HEK293 (cell line): Measurements from ENCODE around the gene IGFBP5.

Source experiments
- CTCF ChIA-PET: fragments of 350-600 bp; formaldehyde crosslinking; extraction: SDS; loops from one replicate; lab custom pipeline; 2021; ENCODE audit warnings: antibody characterized with exemption; lab: Yijun Ruan, JAX
- POLR2A ChIA-PET: fragments of 300-600 bp; formaldehyde crosslinking; extraction: SDS; loops from one replicate; lab custom pipeline; 2020; ENCODE audit warnings: antibody characterized with exemption, inconsistent platforms; lab: Yijun Ruan, JAX
- H3K27ac ChIP-seq: fragments of 200-500 bp; sonication (Bioruptor generic); 2 replicates; pipeline ENCODE4 v1.5.1; 2014; ENCODE audit warnings: low read depth, low read length, control low read depth, inconsistent platforms; ENCODE audit errors: extremely low read depth
- H3K36me3 ChIP-seq, 2 experiments: fragments of 200-500 bp in 1 of 2; sonication (Bioruptor generic) in 1 of 2; 1 replicate in 1 of 2; 2 replicates in 1 of 2; pipeline ENCODE4 v1.5.1; 2014 to 2017; ENCODE audit warnings: inconsistent platforms in 2 of 2, low read length in 2 of 2; ENCODE audit not compliant: control insufficient read depth in 2 of 2, insufficient read depth in 1 of 2
- H3K4me1 ChIP-seq: fragments of 200-500 bp; sonication (Bioruptor generic); 2 replicates; pipeline ENCODE4 v1.5.1; 2014; ENCODE audit warnings: mild to moderate bottlenecking, low read length, inconsistent platforms; ENCODE audit not compliant: control insufficient read depth, insufficient read depth
- H3K4me3 ChIP-seq: 2 replicates; pipeline ENCODE4 v1.5.1; 2011; ENCODE audit warnings: low read depth, mild to moderate bottlenecking, control low read depth, low read length, moderate library complexity
- H3K9me3 ChIP-seq: fragments of 200-500 bp; sonication (Bioruptor generic); 2 replicates; pipeline ENCODE4 v1.5.1; 2014; ENCODE audit warnings: low read depth, low read length, inconsistent platforms; ENCODE audit not compliant: control insufficient read depth, insufficient read depth
- FEZF1 ChIP-seq: fragments of 450-650 bp; formaldehyde crosslinking; IDR thresholded peaks from 2 replicates; pipeline ENCODE4 v1.5.1; 2016; ENCODE audit warnings: missing biosample characterization, missing genetic modification characterization
- GLIS1 ChIP-seq: fragments of 450-650 bp; formaldehyde crosslinking; IDR thresholded peaks from 2 replicates; pipeline ENCODE4 v1.5.1; 2016; ENCODE audit warnings: missing biosample characterization, missing genetic modification characterization
- MYNN ChIP-seq: fragments of 450-650 bp; formaldehyde crosslinking; IDR thresholded peaks from 2 replicates; pipeline ENCODE4 v1.5.1; 2016; ENCODE audit warnings: missing biosample characterization, missing genetic modification characterization, borderline replicate concordance
- ZBTB1 ChIP-seq: fragments of 450-650 bp; formaldehyde crosslinking; IDR thresholded peaks from 2 replicates; pipeline ENCODE4 v1.5.1; 2016; ENCODE audit warnings: missing biosample characterization, missing genetic modification characterization
- ZFP69B ChIP-seq: fragments of 450-650 bp; formaldehyde crosslinking; IDR thresholded peaks from 2 replicates; pipeline ENCODE4 v1.5.1; 2016; ENCODE audit warnings: missing biosample characterization, missing genetic modification characterization
- ZNF175 ChIP-seq: fragments of 450-650 bp; formaldehyde crosslinking; IDR thresholded peaks from 2 replicates; pipeline ENCODE4 v1.5.1; 2016; ENCODE audit warnings: missing biosample characterization, missing genetic modification characterization
- ZNF24 ChIP-seq: fragments of 450-650 bp; formaldehyde crosslinking; IDR thresholded peaks from 2 replicates; pipeline ENCODE4 v1.5.1; 2016; ENCODE audit warnings: missing biosample characterization, missing genetic modification characterization
- ZNF350 ChIP-seq: fragments of 450-650 bp; formaldehyde crosslinking; IDR thresholded peaks from 2 replicates; pipeline ENCODE4 v1.5.0; 2017; ENCODE audit warnings: missing biosample characterization, mild to moderate bottlenecking, missing genetic modification characterization
- ZNF366 ChIP-seq: fragments of 450-650 bp; formaldehyde crosslinking; conservative IDR thresholded peaks from 2 replicates; pipeline ENCODE4 v1.5.1; 2016; ENCODE audit warnings: missing biosample characterization, missing genetic modification characterization
- ZNF600 ChIP-seq: fragments of 450-650 bp; formaldehyde crosslinking; IDR thresholded peaks from 2 replicates; pipeline ENCODE4 v1.5.1; 2016; ENCODE audit warnings: missing biosample characterization, missing genetic modification characterization
- ZNF664 ChIP-seq: fragments of 450-650 bp; formaldehyde crosslinking; IDR thresholded peaks from 2 replicates; pipeline ENCODE4 v1.5.1; 2016; ENCODE audit warnings: missing biosample characterization, missing genetic modification characterization
- ZNF670 ChIP-seq: fragments of 450-650 bp; formaldehyde crosslinking; IDR thresholded peaks from 2 replicates; pipeline ENCODE4 v1.5.1; 2016; ENCODE audit warnings: missing biosample characterization, missing genetic modification characterization, low read depth
- ZNF843 ChIP-seq: fragments of 450-650 bp; formaldehyde crosslinking; IDR thresholded peaks from 2 replicates; pipeline ENCODE4 v1.5.1; 2016; ENCODE audit warnings: missing biosample characterization, missing genetic modification characterization
- ZSCAN16 ChIP-seq: fragments of 450-650 bp; formaldehyde crosslinking; IDR thresholded peaks from 2 replicates; pipeline ENCODE4 v1.5.1; 2016; ENCODE audit warnings: missing biosample characterization, missing genetic modification characterization
- TF ChIP-seq, protein P1 (sequence below): fragments of 450-650 bp; formaldehyde crosslinking; IDR thresholded peaks from 2 replicates; pipeline ENCODE4 v1.5.1; 2016; ENCODE audit warnings: missing biosample characterization, missing genetic modification characterization
- TF ChIP-seq, protein P2 (sequence below): fragments of 450-650 bp; formaldehyde crosslinking; IDR thresholded peaks from 2 replicates; pipeline ENCODE4 v1.5.1; 2017; ENCODE audit warnings: missing biosample characterization, missing genetic modification characterization
- TF ChIP-seq, protein P3 (sequence below): fragments of 450-650 bp; formaldehyde crosslinking; IDR thresholded peaks from 2 replicates; pipeline ENCODE4 v1.5.1; 2017; ENCODE audit warnings: missing biosample characterization, missing genetic modification characterization
- TF ChIP-seq, protein P4 (sequence below): fragments of 450-650 bp; formaldehyde crosslinking; IDR thresholded peaks from 2 replicates; pipeline ENCODE4 v1.5.1; 2016; ENCODE audit warnings: missing biosample characterization, missing genetic modification characterization, borderline replicate concordance

The IGFBP5 gene

DNA sequence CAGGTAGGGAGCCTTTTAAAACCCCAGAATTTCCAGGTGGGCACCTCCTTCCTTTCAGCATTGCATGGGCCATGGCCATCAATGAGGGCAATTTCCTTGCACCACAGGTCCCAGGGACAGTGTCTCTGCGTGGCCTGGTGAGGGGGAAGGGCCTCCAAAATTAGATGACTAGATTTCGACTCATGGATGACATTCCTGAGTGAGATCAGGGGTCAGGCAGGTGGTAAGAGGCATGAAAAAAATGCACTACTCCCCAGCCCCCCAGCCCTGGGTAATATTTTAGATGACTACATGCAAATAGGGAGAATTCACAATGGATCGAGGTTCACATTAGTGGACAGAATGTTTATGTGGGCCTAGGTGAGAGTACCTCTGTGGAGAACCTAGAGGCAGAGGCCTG, 19.0 kb upstream of the IGFBP5 start (continued):
- TF ChIP-seq ZNF24 (no peak), ZNF843 (tag by site-specific recombination) (no peak), FEZF1 (tag by site-specific recombination) (no peak)
- TF ChIP-seq, protein P1, sequence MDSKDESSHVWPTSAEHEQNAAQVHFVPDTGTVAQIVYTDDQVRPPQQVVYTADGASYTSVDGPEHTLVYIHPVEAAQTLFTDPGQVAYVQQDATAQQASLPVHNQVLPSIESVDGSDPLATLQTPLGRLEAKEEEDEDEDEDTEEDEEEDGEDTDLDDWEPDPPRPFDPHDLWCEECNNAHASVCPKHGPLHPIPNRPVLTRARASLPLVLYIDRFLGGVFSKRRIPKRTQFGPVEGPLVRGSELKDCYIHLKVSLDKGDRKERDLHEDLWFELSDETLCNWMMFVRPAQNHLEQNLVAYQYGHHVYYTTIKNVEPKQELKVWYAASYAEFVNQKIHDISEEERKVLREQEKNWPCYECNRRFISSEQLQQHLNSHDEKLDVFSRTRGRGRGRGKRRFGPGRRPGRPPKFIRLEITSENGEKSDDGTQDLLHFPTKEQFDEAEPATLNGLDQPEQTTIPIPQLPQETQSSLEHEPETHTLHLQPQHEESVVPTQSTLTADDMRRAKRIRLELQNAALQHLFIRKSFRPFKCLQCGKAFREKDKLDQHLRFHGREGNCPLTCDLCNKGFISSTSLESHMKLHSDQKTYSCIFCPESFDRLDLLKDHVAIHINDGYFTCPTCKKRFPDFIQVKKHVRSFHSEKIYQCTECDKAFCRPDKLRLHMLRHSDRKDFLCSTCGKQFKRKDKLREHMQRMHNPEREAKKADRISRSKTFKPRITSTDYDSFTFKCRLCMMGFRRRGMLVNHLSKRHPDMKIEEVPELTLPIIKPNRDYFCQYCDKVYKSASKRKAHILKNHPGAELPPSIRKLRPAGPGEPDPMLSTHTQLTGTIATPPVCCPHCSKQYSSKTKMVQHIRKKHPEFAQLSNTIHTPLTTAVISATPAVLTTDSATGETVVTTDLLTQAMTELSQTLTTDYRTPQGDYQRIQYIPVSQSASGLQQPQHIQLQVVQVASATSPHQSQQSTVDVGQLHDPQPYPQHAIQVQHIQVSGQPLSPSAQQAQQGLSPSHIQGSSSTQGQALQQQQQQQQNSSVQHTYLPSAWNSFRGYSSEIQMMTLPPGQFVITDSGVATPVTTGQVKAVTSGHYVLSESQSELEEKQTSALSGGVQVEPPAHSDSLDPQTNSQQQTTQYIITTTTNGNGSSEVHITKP = no peak
- TF ChIP-seq, protein P2, sequence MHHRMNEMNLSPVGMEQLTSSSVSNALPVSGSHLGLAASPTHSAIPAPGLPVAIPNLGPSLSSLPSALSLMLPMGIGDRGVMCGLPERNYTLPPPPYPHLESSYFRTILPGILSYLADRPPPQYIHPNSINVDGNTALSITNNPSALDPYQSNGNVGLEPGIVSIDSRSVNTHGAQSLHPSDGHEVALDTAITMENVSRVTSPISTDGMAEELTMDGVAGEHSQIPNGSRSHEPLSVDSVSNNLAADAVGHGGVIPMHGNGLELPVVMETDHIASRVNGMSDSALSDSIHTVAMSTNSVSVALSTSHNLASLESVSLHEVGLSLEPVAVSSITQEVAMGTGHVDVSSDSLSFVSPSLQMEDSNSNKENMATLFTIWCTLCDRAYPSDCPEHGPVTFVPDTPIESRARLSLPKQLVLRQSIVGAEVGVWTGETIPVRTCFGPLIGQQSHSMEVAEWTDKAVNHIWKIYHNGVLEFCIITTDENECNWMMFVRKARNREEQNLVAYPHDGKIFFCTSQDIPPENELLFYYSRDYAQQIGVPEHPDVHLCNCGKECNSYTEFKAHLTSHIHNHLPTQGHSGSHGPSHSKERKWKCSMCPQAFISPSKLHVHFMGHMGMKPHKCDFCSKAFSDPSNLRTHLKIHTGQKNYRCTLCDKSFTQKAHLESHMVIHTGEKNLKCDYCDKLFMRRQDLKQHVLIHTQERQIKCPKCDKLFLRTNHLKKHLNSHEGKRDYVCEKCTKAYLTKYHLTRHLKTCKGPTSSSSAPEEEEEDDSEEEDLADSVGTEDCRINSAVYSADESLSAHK = no peak
- TF ChIP-seq, protein P3, sequence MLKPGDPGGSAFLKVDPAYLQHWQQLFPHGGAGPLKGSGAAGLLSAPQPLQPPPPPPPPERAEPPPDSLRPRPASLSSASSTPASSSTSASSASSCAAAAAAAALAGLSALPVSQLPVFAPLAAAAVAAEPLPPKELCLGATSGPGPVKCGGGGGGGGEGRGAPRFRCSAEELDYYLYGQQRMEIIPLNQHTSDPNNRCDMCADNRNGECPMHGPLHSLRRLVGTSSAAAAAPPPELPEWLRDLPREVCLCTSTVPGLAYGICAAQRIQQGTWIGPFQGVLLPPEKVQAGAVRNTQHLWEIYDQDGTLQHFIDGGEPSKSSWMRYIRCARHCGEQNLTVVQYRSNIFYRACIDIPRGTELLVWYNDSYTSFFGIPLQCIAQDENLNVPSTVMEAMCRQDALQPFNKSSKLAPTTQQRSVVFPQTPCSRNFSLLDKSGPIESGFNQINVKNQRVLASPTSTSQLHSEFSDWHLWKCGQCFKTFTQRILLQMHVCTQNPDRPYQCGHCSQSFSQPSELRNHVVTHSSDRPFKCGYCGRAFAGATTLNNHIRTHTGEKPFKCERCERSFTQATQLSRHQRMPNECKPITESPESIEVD (tag by site-specific recombination) = no peak
- TF ChIP-seq, protein P4, sequence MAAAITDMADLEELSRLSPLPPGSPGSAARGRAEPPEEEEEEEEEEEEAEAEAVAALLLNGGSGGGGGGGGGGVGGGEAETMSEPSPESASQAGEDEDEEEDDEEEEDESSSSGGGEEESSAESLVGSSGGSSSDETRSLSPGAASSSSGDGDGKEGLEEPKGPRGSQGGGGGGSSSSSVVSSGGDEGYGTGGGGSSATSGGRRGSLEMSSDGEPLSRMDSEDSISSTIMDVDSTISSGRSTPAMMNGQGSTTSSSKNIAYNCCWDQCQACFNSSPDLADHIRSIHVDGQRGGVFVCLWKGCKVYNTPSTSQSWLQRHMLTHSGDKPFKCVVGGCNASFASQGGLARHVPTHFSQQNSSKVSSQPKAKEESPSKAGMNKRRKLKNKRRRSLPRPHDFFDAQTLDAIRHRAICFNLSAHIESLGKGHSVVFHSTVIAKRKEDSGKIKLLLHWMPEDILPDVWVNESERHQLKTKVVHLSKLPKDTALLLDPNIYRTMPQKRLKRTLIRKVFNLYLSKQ = no peak

DNA sequence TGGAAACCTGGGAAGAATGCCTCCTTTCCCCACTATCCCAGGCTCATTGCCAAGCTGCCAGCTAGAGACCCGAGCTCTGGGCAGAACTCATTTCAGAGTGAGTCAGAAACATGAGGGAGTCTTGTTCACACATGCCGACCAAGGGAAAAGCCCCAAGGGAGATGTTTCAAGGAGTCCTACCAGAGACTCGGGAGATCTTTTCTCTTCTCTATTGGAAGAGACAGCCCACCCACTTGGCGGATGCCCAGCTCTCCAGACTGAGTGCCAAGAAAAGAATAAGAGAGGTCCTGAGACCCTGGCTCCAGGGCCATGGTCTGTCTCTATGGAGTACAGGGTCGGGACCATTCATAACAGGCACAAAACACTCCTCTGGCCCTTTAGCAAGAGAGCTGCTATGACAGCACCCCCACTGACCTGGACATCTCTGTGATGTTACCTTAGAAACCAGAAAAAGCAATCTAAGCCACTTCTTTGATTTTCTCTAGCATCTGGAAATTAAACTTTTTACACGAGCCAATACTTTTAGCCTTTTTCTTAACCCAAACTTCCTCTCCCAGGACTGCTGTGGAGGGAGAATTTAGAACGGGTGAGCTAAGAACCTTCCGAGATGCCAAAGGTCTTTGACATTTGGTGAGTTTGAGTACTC, 18.5 kb upstream of the IGFBP5 start:
- POLR2A ChIA-PET = no interaction called here
- Histone ChIP-seq H3K36me3 (no peaks in the 10 kb centered on the region), H3K4me1 (no peaks in the 10 kb centered on the region), H3K4me3 (no peak overlapping the region), H3K9me3 (no peaks in the 10 kb centered on the region), H3K27ac (peak overlapping the region; percentile 49; the same call in 1 of the 2 replicates)
- CTCF ChIA-PET = interaction anchor here (0.8 to 1.3 kb wide), 2 partner anchors 15 to 429 kb away, joined by 3 to 4 read pairs; no protein-coding TSS in a partner anchor
- TF ChIP-seq ZNF600 = 0 out of 2 replicates have a peak, but pooled peaks have one; percentile 29
- TF ChIP-seq GLIS1 (tag by site-specific recombination) = no peak

DNA sequence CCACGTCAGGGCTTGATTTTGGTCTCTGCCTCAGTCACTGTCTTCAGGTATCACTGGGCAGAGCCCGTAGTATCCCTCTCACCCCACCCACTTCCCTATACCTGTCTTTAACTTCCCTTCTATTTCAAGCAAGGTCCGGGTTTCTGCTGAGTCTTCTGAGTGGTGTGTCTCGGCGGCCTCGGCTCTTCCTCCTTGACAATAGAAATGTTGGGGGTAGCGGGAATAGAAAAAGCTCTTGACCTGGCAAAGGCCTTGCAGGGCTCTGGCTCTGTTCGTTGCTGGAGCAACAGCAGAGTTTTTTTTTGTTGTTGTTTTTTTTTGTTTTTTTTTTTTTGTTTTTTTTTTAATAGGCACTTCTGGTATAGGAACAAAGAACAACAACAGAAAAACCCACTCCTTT, 16.0 kb upstream of the IGFBP5 start:
- Histone ChIP-seq H3K4me1 (no peaks in the 10 kb centered on the region), H3K9me3 (no peaks in the 10 kb centered on the region), H3K27ac (no peak overlapping the region), H3K4me3 (no peak overlapping the region), H3K36me3 (no peaks in the 10 kb centered on the region)
- ChIA-PET POLR2A (no interaction called here), CTCF (interaction anchor here (0.8 kb wide), 1 partner anchor 16 kb away, joined by 3 read pairs; no protein-coding TSS in a partner anchor)
- TF ChIP-seq ZBTB1 (tag by site-specific recombination) (no peak), GLIS1 (tag by site-specific recombination) (no peak), ZNF366 (tag by site-specific recombination) (no peak), ZNF664 (tag by site-specific recombination) (no peak), ZNF670 (tag by site-specific recombination) (no peak), ZNF600 (no peak), ZFP69B (no peak), ZNF175 (no peak), MYNN (tag by site-specific recombination) (no peak), ZNF350 (tag by site-specific recombination) (no peak), ZSCAN16 (tag by site-specific recombination) (no peak)
